DMS114 treated with DMSO at 0.1 percent for 48 hours (cell line): ENCODE measurements around the gene LYVE1.
"Not testable (repeated sequence)": the region's sequence is repeated elsewhere in the genome, so short reads cannot be mapped to it uniquely, and the experiment has no call there.

Experiments used
- DNase-seq: peaks from one replicate; lab custom pipeline; 2025; ENCODE audit not compliant: unreplicated experiment; lab: John Stamatoyannopoulos, UW

LYVE1 gene

DNA sequence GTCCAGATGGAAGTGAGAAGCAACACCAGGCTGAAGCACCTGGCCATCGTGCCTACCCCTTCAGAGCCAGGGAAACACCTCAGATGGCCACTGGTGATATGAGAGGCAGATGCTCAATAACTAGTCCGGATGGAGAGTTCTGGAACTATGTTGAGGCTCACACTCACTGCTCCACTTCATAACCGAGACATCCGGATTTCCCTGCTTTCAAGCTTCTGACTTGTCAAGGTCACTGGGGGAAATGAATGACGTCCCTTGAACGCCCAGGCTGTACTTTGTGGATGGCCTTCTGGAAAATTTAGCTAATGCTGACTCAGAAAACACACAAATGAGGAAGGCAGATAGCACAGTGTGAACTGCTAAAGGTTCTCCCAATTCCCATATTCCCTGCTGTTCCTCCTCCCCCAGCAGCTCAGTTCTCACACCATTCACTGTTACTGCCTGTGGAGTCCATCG is at the start of gene LYVE1:
TSS of gene LYVE1 (minus strand) at position 180 of the 456 bp plus-strand sequence. CDS start at position 47, 133 bp downstream.
- no peak for DNase-seq

GRCh38 chr11:10617551-10617950 is 49.1 kb upstream of the LYVE1 start:
- DNase-seq: no peak

- no peak for DNase-seq
Observed at GRCh38 chr11:10611979-10612862, 43.8 kb upstream of the LYVE1 start.

DNA sequence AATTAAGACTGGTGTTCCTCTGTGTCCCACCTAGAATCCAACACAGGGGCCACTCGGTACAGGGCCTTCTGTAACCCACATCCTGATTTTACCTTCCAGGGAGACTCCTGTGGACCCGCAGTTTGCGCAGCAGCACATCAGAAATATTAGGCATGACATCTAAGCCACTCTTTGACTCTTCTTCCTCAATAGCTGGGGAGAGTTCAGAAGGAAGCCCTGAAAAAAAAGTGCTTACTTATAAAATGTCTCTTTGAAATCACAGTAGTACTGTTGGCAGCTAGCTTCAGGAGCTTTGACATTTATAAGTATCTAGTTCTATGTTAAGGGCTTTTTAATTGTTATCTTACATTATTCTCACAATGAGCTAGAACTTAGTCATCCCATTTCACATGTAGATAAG is 41.2 kb upstream of the LYVE1 start:
- no peak for DNase-seq

DNA sequence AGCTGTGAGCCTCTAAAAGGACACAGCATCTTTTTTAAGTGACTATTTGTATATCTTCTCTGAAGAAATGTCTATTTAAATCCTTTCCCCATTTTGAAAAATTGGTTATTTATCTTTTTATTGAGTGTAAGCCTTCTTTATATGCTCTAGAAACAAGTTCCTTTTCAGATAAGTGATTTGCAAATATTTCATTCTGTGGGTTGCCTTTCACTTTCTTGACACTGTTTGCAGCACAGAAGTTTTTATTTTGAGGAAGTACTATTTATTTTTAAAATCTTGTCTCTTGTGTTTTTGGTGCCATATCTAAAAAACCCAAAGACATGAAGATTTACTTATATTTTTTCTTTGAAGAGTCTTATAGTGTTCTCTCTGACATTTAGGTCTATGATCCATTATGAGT is 40.1 kb upstream of the LYVE1 start:
- no peak for DNase-seq

DNA sequence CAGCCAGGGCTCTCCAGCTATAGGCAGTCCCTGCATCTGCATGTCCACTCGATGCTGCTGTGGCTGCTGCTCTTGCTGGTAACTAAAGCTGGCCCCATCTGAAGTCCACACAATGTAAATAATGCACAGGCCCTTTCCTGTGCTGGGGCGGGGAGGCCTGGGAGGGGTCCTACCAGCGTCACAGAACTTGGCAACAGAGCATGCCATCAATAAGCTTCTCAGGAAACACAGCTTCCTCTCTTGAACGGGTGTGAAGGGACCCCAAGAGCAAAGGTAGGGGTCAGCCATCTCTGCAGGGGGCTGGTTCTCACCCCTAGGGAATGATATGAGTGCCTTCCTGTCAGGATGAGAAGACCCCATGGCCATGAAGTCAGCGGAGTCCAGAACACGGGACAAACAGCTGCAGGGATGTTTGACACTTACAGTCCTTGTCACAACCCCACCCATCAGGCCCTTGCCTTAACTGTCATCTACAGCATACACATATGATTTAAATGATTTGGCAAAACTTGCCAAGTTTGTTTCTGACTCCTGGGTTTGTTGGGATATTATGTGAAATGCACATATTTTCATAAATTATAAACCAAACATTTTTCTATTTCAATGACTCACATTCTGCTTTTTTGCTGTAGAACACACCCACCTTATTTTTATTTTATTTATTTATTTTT is 39.1 kb upstream of the LYVE1 start:
- DNase-seq: no peak

GRCh38 chr11:10606536-10607208 is 38.2 kb upstream of the LYVE1 start:
- DNase-seq: no peak

GRCh38 chr11:10605941-10606381 is 37.5 kb upstream of the LYVE1 start:
- no peak for DNase-seq

DNA sequence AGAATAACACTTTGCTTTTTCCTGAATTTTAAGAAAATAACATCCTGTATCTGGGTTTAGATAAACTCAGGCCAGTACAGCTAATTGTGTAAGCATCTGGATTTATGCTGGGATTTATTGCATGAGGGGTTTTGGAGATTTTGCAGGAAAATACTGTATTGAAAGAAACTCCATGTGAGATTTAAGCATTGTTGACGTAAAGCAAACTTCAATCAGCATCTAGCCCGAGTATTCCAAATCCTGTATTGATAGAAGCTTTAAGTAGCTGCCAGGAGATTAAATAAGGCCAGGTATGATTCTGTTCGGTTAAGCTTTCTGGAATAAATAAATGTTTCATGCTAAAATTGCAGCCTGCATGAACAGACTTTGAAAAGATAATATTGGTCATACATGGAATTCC is 36.3 kb upstream of the LYVE1 start:
- DNase-seq: no peak

DNA sequence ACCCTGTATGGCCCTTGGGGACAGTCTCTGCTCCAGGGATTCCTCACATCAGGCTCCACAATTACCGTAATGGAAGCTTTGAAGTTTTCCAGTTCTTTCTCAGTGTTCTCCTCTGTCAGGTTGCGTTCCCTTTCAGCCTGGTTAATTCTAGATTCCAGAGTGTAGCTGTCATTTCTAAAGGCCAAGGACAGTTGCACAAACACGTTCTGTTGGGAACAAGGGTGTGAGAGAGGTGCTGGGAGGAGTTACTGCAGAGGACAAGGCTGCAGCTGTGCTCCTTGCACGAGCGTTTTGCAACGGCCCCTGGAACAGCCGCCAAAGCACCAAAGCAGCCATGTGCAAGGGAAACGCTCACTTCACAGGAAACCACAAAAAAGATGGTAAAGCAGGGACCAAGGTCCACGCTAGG is 35.9 kb upstream of the LYVE1 start:
- DNase-seq: no peak

DNA sequence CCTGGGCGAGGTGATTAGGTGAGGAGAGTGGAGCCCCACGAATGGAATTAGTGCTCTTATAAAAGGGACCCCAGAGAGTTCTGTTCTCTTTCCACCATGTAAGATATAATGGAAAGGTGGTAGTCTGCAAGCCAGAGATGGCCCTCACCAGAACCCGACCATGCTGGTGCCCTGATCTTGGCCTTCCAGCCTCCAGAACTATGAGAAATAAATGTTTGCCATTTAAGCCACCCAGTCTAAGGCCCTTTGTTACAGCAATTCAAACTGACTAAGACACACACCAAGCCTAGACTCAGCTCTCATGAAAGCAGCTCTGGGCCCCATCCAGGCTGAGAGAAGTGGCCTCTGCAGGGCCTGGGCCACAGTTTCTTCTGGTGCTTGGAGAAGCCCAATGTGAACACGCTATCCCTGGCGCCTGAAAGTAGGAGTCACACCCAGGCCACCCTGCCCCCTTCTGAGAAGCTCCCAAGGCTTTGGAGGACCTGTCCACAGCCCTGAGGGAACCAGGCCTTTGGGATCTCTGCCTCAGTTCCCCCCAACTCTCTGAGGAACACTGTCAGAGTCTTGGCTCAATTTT is 35.3 kb upstream of the LYVE1 start:
- no peak for DNase-seq

GRCh38 chr11:10602945-10603344 is 34.5 kb upstream of the LYVE1 start:
- no peak for DNase-seq

GRCh38 chr11:10602366-10602765 is 33.9 kb upstream of the LYVE1 start:
- DNase-seq: no peak

- DNase-seq: no peak
Observed at GRCh38 chr11:10601837-10602236, 33.4 kb upstream of the LYVE1 start.

- DNase-seq: no peak
Observed at GRCh38 chr11:10600570-10601248, 32.2 kb upstream of the LYVE1 start.

DNA sequence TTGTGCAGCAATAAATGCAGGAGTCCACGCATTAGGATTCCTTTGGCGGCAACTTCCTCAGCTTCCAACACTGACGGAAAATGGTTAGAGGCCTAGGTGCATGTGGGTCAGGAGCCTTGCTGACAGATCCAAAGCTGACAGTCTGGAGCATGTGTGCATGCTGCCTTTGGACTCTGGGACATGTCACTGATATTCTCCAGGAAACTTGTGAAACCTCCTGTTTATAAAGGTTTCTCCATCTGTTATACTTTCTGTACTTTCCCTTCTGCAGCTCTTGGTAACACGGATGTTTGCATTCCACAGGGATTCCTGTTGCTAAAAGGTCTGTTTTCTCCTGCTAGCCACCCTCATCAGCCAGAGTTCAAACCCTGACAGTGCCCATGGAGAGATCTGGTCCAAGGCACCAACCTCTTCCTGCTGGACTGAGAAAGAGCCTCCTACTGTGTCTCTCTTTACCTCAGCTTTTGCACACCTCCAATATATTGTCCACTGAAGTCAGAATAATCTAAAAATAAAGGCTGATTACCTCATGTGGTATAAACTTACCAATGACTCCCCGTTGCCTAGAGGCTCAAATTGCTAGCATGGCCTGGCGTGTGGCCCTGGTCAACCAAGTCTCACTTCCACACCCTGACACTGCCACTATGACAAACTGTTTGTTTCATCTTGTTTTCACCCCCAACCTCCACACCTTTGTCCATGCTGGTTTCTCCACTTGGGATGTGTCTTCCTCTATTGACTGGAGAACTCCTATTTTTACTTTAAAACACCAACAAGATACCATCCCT is 31.1 kb upstream of the LYVE1 start:
- no peak for DNase-seq

- no peak for DNase-seq
Observed at GRCh38 chr11:10598816-10599215, 30.4 kb upstream of the LYVE1 start.

DNA sequence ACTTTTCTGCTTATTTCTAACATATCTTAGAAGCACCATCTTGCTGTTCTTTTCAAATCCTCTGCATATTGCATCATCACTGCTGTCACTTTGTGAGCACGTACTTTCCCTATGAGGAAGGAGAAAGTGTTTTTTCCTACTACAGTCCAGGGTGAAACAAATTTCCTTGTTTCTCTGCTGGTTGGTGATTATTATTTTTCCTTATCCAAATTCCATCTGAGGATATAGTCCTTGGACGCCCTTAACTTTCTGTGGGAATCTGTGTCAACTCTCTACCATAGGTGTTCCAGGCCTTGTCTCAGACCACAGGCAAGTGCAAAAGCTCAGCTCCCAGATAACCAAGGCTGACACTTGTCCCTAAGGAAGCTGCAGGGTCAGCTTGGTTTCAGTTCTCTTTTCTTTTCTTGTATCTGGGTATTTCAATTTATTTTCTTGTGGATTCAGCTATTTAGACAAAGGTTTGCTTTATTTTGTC is 29.4 kb upstream of the LYVE1 start:
- no peak for DNase-seq

DNA sequence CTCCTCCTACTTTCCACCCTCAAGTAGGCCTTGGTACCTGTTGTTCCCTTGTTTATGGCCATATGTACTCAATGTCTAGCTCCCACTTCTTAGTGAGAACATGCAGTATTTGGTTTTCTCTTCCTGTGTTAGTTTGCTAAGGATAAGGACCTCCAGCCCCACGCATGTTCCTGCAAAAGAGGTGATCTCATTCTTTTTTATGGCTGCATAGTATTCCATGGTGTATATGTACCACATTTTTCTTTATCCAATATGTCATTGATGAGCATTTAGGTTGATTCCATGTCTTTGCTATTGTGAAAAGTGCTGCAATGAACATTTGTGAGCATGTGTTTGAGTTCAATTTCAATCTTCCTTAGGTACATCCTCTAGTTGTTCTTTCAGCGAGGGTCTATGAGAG is 27.4 kb upstream of the LYVE1 start:
- DNase-seq: not testable (repeated sequence)

DNA sequence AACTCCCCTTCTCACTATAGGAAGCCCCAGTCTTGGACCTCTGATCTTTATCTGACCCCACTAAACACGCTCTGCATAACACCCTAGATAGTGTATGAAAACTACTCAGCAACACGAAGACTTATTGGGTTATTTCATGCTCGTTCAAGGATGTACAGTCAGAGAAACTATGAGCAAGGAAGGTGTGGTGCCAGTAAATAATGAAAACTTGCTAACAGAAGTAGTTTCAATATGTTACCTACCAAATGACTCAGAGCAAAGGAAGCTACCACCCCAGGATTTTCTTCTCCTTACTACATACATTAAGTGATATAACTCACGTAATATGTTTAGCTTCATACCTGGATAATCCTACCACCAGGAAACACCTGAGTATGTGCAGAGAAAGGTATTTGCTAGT is 25.9 kb upstream of the LYVE1 start:
- no peak for DNase-seq
